ENCODE data around the gene ARHGEF26. TPM values are rescaled to one million over a fixed set of nuclear protein-coding genes. Genes with fewer than 3 reads are reported as not detected.

ARHGEF26 gene
- polyA plus RNA-seq, 4 donors, result 6.5 to 13.6 (median 9.0) TPM

DNA sequence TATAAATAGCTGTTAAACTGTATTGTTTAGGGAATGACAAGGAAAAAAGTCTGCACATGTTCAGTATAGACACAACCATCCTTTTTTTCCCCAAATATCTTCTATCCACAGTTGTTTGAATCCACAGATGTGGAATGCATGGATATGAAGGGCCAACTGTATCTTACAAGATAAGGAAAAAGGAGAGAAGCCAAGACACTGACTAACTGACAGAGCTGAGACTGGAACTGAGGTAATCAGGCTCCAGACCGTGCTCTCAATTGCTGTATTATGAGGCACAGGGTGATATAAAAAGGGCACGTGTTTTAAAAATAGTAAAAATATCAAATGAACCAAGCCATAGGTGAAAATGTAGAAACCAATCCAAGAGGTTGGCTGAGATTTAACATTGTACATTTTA, 154.1 kb downstream of the ARHGEF26 start:
- FAIRE-seq (no peak), DNase-seq (no peak)
- Histone ChIP-seq H3K36me3 (ENCODE audit: control insufficient read depth in 3 of 3, insufficient read depth in 2 of 3, low read depth in 1 of 3, low read length in 3 of 3) (peaks cover 4 to 19% (median 19%) of the 10 kb centered on the region in 3 donors), H3K4me1 (ENCODE audit: control insufficient read depth in 3 of 3, insufficient read depth in 2 of 3, low read depth in 1 of 3, low read length in 2 of 3) (no peaks in the 10 kb centered on the region), H3K4me3 (ENCODE audit: low read depth in 1 of 3, low read length in 3 of 3) (no peak overlapping the region), H3K27ac (ENCODE audit: low read depth in 1 of 3, low read length in 2 of 3) (no peak overlapping the region), H3K9me3 (ENCODE audit: control insufficient read depth in 2 of 2, insufficient read depth in 1 of 2, low read depth in 1 of 2, low read length in 1 of 2) (no peaks in the 10 kb centered on the region), H3K27me3 (ENCODE audit: control insufficient read depth in 3 of 3, insufficient read depth in 3 of 3, low read length in 3 of 3) (no peaks in the 10 kb centered on the region)
- 93 to 97% (median 94%) methylated on average over 2 of the region's 2 CpGs for WGBS, 3 donors

- DNase-seq (no peak), FAIRE-seq (no peak)
- no peaks in the 10 kb centered on the region for H3K4me1 ChIP-seq (ENCODE audit: control insufficient read depth in 3 of 3, insufficient read depth in 2 of 3, low read depth in 1 of 3, low read length in 2 of 3)
- no peaks in the 10 kb centered on the region for H3K9me3 ChIP-seq (ENCODE audit: control insufficient read depth in 2 of 2, insufficient read depth in 1 of 2, low read depth in 1 of 2, low read length in 1 of 2)
- no peak overlapping the region for H3K27ac ChIP-seq (ENCODE audit: low read depth in 1 of 3, low read length in 2 of 3)
- H3K36me3 ChIP-seq (ENCODE audit: control insufficient read depth in 3 of 3, insufficient read depth in 2 of 3, low read depth in 1 of 3, low read length in 3 of 3), result peaks cover 4 to 17% (median 17%) of the 10 kb centered on the region in 3 donors
- WGBS, 3 donors, result 77 to 93% (median 91%) methylated on average over 2 of the region's 2 CpGs
- H3K27me3 ChIP-seq (ENCODE audit: control insufficient read depth in 3 of 3, insufficient read depth in 3 of 3, low read length in 3 of 3), result no peaks in the 10 kb centered on the region
- H3K4me3 ChIP-seq (ENCODE audit: low read depth in 1 of 3, low read length in 3 of 3), result no peak overlapping the region
These were observed 154.8 kb downstream of the ARHGEF26 start for GRCh38 chr3:154275965-154276364.

GRCh38 chr3:154280161-154280560, 159.0 kb downstream of the ARHGEF26 start:
- no peaks in the 10 kb centered on the region for H3K27me3 ChIP-seq (ENCODE audit: control insufficient read depth in 3 of 3, insufficient read depth in 3 of 3, low read length in 3 of 3)
- FAIRE-seq (no peak), DNase-seq (no peak)
- H3K9me3 ChIP-seq (ENCODE audit: control insufficient read depth in 2 of 2, insufficient read depth in 1 of 2, low read depth in 1 of 2, low read length in 1 of 2), result no peaks in the 10 kb centered on the region
- no peaks in the 10 kb centered on the region for H3K4me1 ChIP-seq (ENCODE audit: control insufficient read depth in 3 of 3, insufficient read depth in 2 of 3, low read depth in 1 of 3, low read length in 2 of 3)
- peaks cover 6 to 14% (median 11%) of the 10 kb centered on the region in 3 donors for H3K36me3 ChIP-seq (ENCODE audit: control insufficient read depth in 3 of 3, insufficient read depth in 2 of 3, low read depth in 1 of 3, low read length in 3 of 3)
- whole genome bisulfite sequencing, 3 donors, result 94 to 97% (median 95%) methylated on average over 1 of the region's 1 CpG
- no peak overlapping the region for H3K27ac ChIP-seq (ENCODE audit: low read depth in 1 of 3, low read length in 2 of 3)
- no peak overlapping the region for H3K4me3 ChIP-seq (ENCODE audit: low read depth in 1 of 3, low read length in 3 of 3)

GRCh38 chr3:154285221-154285620, 164.0 kb downstream of the ARHGEF26 start:
- Histone ChIP-seq H3K4me1 (ENCODE audit: control insufficient read depth in 3 of 3, insufficient read depth in 2 of 3, low read depth in 1 of 3, low read length in 2 of 3) (no peaks in the 10 kb centered on the region), H3K36me3 (ENCODE audit: control insufficient read depth in 3 of 3, insufficient read depth in 2 of 3, low read depth in 1 of 3, low read length in 3 of 3) (peaks cover 4 to 12% (median 4%) of the 10 kb centered on the region in 3 donors), H3K27ac (ENCODE audit: low read depth in 1 of 3, low read length in 2 of 3) (no peak overlapping the region), H3K9me3 (ENCODE audit: control insufficient read depth in 2 of 2, insufficient read depth in 1 of 2, low read depth in 1 of 2, low read length in 1 of 2) (no peaks in the 10 kb centered on the region), H3K27me3 (ENCODE audit: control insufficient read depth in 3 of 3, insufficient read depth in 3 of 3, low read length in 3 of 3) (no peaks in the 10 kb centered on the region), H3K4me3 (ENCODE audit: low read depth in 1 of 3, low read length in 3 of 3) (no peak overlapping the region)
- DNase-seq (no peak), FAIRE-seq (no peak)
- 82 to 98% (median 84%) methylated on average over 2 of the region's 2 CpGs for WGBS, 3 donors

DNA sequence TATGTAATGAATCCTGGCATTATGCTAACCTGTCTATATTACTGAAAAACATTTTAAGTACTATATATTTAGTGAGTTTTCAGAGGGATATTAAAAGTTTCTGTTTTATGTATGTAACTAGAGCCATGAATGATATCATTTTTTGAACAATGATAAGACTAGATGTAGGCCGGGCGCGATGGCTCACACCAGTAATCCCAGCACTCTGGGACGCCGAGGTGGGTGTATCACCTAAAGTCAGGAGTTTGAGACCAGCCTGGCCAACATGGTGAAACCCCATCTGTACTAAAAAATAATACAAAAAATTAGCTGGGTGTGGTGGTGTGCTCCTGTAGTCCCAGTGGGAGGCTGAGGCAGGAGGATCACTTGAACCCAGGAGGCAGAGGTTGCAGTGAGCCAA, 169.0 kb downstream of the ARHGEF26 start:
- Histone ChIP-seq H3K9me3 (ENCODE audit: control insufficient read depth in 2 of 2, insufficient read depth in 1 of 2, low read depth in 1 of 2, low read length in 1 of 2) (no peaks in the 10 kb centered on the region), H3K27ac (ENCODE audit: low read depth in 1 of 3, low read length in 2 of 3) (no peak overlapping the region), H3K4me1 (ENCODE audit: control insufficient read depth in 3 of 3, insufficient read depth in 2 of 3, low read depth in 1 of 3, low read length in 2 of 3) (no peaks in the 10 kb centered on the region), H3K36me3 (ENCODE audit: control insufficient read depth in 3 of 3, insufficient read depth in 2 of 3, low read depth in 1 of 3, low read length in 3 of 3) (peaks cover 4 to 17% (median 10%) of the 10 kb centered on the region in 3 donors), H3K27me3 (ENCODE audit: control insufficient read depth in 3 of 3, insufficient read depth in 3 of 3, low read length in 3 of 3) (no peaks in the 10 kb centered on the region), H3K4me3 (ENCODE audit: low read depth in 1 of 3, low read length in 3 of 3) (no peak overlapping the region)
- 96 to 98% (median 98%) methylated on average over 5 of the region's 5 CpGs for WGBS, 3 donors
- no peak for DNase-seq
- no peak for FAIRE-seq

DNA sequence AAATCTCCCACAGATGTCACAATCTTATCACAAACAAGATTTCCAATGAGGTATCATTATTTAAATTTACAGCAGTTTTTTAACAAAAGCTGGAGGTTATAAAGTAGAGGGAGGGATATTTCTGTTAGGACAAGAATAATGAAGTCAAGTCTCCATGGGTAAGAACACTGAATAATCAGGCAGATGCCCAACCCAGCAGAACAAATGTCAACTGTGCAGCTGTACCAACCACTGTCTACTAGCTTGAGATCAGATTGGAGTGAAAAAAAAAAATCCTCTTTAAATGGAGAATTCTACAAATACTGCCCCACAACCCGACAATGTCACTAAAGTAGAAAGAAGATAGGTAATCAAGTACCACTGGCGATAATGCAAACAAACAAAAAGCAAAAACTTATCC, 172.8 kb downstream of the ARHGEF26 start:
- Histone ChIP-seq H3K4me1 (ENCODE audit: control insufficient read depth in 3 of 3, insufficient read depth in 2 of 3, low read depth in 1 of 3, low read length in 2 of 3) (no peaks in the 10 kb centered on the region), H3K36me3 (ENCODE audit: control insufficient read depth in 3 of 3, insufficient read depth in 2 of 3, low read depth in 1 of 3, low read length in 3 of 3) (peaks cover 4 to 28% (median 8%) of the 10 kb centered on the region in 3 donors)
- 93 to 97% (median 93%) methylated on average over 2 of the region's 2 CpGs for WGBS, 3 donors

GRCh38 chr3:154301561-154301960, 180.4 kb downstream of the ARHGEF26 start:
- Histone ChIP-seq H3K4me1 (ENCODE audit: control insufficient read depth in 3 of 3, insufficient read depth in 2 of 3, low read depth in 1 of 3, low read length in 2 of 3) (no peaks in the 10 kb centered on the region), H3K27me3 (ENCODE audit: control insufficient read depth in 3 of 3, insufficient read depth in 3 of 3, low read length in 3 of 3) (no peaks in the 10 kb centered on the region), H3K36me3 (ENCODE audit: control insufficient read depth in 3 of 3, insufficient read depth in 2 of 3, low read depth in 1 of 3, low read length in 3 of 3) (peaks cover 19 to 25% (median 19%) of the 10 kb centered on the region in 3 donors), H3K4me3 (ENCODE audit: low read depth in 1 of 3, low read length in 3 of 3) (no peak overlapping the region), H3K9me3 (ENCODE audit: control insufficient read depth in 2 of 2, insufficient read depth in 1 of 2, low read depth in 1 of 2, low read length in 1 of 2) (no peaks in the 10 kb centered on the region), H3K27ac (ENCODE audit: low read depth in 1 of 3, low read length in 2 of 3) (no peak overlapping the region)
- no peak for FAIRE-seq
- WGBS, 3 donors, result 90 to 91% (median 91%) methylated on average over 3 of the region's 3 CpGs
- DNase-seq, result no peak

More for the DNA sequence above, 172.8 kb downstream of the ARHGEF26 start:
- FAIRE-seq (no peak), DNase-seq (no peak)
- Histone ChIP-seq H3K9me3 (ENCODE audit: control insufficient read depth in 2 of 2, insufficient read depth in 1 of 2, low read depth in 1 of 2, low read length in 1 of 2) (no peaks in the 10 kb centered on the region), H3K27me3 (ENCODE audit: control insufficient read depth in 3 of 3, insufficient read depth in 3 of 3, low read length in 3 of 3) (no peaks in the 10 kb centered on the region), H3K4me3 (ENCODE audit: low read depth in 1 of 3, low read length in 3 of 3) (no peak overlapping the region), H3K27ac (ENCODE audit: low read depth in 1 of 3, low read length in 2 of 3) (no peak overlapping the region)

DNA sequence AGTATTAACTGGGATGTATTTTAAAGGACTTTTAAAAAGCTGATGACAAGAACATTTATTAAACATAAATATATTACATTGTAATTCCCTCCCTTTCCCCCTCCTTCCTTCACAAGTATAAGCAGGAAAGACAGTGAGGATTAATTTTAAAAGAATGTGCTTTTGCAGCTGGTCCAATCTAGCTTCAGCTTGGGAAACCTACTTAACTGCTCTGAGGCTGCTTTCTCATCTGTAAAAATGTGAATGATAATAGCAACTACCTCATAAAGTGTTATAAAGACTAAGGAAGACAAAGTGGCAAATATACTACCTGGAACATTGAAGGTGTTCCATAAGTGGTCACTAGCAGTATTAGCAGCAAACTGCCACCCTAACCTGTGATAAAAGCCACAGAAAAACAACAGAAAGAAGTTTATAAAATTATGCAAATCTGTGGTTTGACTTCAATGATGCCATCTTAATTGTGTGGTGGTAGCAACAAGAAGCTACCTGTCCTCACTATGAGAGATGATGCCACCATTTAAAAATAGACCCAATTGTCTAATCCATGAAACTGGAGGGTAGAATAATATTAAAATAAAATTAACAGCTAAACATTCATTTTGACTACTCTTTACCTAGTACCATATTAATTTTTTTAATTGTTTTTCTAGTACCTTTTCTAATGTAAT, 183.1 kb downstream of the ARHGEF26 start:
- H3K4me1 ChIP-seq (ENCODE audit: control insufficient read depth in 3 of 3, insufficient read depth in 2 of 3, low read depth in 1 of 3, low read length in 2 of 3), result no peaks in the 10 kb centered on the region
- no peak overlapping the region for H3K4me3 ChIP-seq (ENCODE audit: low read depth in 1 of 3, low read length in 3 of 3)
- H3K27me3 ChIP-seq (ENCODE audit: control insufficient read depth in 3 of 3, insufficient read depth in 3 of 3, low read length in 3 of 3), result no peaks in the 10 kb centered on the region
- no peaks in the 10 kb centered on the region for H3K9me3 ChIP-seq (ENCODE audit: control insufficient read depth in 2 of 2, insufficient read depth in 1 of 2, low read depth in 1 of 2, low read length in 1 of 2)
- FAIRE-seq, result no peak
- DNase-seq, result no peak
- peaks cover 18 to 23% (median 20%) of the 10 kb centered on the region in 3 donors for H3K36me3 ChIP-seq (ENCODE audit: control insufficient read depth in 3 of 3, insufficient read depth in 2 of 3, low read depth in 1 of 3, low read length in 3 of 3)
- H3K27ac ChIP-seq (ENCODE audit: low read depth in 1 of 3, low read length in 2 of 3), result no peak overlapping the region

DNA sequence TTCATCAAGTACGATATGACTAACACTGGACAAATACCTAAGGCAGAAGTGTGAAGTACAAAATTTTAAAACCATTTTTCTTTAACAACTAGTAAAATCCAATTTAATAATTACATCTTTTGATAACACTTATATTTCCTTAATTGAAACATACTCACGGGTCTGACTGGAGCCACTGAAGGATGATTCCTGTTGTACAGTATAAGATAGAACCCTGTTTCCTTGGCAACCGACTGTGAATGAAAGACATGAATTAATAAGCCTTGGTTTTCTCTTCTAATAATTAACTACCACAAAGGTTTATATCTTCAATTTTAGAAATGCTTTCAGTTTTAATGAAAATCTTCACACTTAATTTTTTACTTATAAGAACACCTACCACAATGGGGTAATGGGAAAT, 183.7 kb downstream of the ARHGEF26 start:
- no peak overlapping the region for H3K27ac ChIP-seq (ENCODE audit: low read depth in 1 of 3, low read length in 2 of 3)
- no peaks in the 10 kb centered on the region for H3K4me1 ChIP-seq (ENCODE audit: control insufficient read depth in 3 of 3, insufficient read depth in 2 of 3, low read depth in 1 of 3, low read length in 2 of 3)
- FAIRE-seq, result no peak
- H3K9me3 ChIP-seq (ENCODE audit: control insufficient read depth in 2 of 2, insufficient read depth in 1 of 2, low read depth in 1 of 2, low read length in 1 of 2), result no peaks in the 10 kb centered on the region
- H3K36me3 ChIP-seq (ENCODE audit: control insufficient read depth in 3 of 3, insufficient read depth in 2 of 3, low read depth in 1 of 3, low read length in 3 of 3), result peaks cover 17 to 23% (median 19%) of the 10 kb centered on the region in 3 donors
- WGBS, 3 donors, result 87 to 95% (median 92%) methylated on average over 3 of the region's 3 CpGs
- H3K4me3 ChIP-seq (ENCODE audit: low read depth in 1 of 3, low read length in 3 of 3), result no peak overlapping the region
- H3K27me3 ChIP-seq (ENCODE audit: control insufficient read depth in 3 of 3, insufficient read depth in 3 of 3, low read length in 3 of 3), result no peaks in the 10 kb centered on the region
- DNase-seq, result no peak
